HFFc6 (cell line): ENCODE data around the gene HACL1. TPM values are rescaled to one million over a fixed set of nuclear protein-coding genes. Genes with fewer than 3 reads are reported as not detected.
A peak's percentile ranks its signal among the peaks of the same experiment; 100 is the strongest.

Source experiments
- DNase-seq: peaks from one replicate; pipeline ENCODE4 v3.0.0-alpha.2; 2018
- H3K27ac Mint-ChIP-seq: 2 replicates; pipeline ENCODE4 v1.8.0; 2020; ENCODE audit warnings: mild to moderate bottlenecking, mixed read lengths
- H3K27me3 Mint-ChIP-seq: 2 replicates; pipeline ENCODE4 v1.8.0; 2021; ENCODE audit warnings: mild to moderate bottlenecking, moderate library complexity, mixed read lengths; ENCODE audit not compliant: insufficient read depth
- H3K36me3 Mint-ChIP-seq: 2 replicates; pipeline ENCODE4 v1.8.0; 2021; ENCODE audit warnings: low read depth, mixed read lengths
- H3K4me1 Mint-ChIP-seq: 2 replicates; pipeline ENCODE4 v1.8.0; 2020; ENCODE audit warnings: low read depth, mixed read lengths
- H3K4me3 Mint-ChIP-seq: 2 replicates; pipeline ENCODE4 v1.8.0; 2020; ENCODE audit warnings: mild to moderate bottlenecking, moderate library complexity, mixed read lengths
- H3K9me3 Mint-ChIP-seq: 2 replicates; pipeline ENCODE4 v1.8.0; 2020; ENCODE audit warnings: mild to moderate bottlenecking, mixed read lengths
- long read RNA-seq: library from polyadenylated mRNA; unstranded; transcript quantifications from one replicate; pipeline ENCODE4 v2.0.0, GENCODE V29; 2019
- total RNA-seq, 6 experiments: library from RNA; stranded (reverse); fragmentation: NEBNext Ultra II Directional; extraction: Animal tissue kit (Norgen Biotek cat#: 25700); gene quantifications; 2 replicates in 1 of 6; 3 replicates in 5 of 6; pipeline ENCODE4 v1.2.3, GENCODE V29; 2021
- TF ChIP-seq, protein P1 (sequence below): fragments of 200-600 bp; sonication (generic); IDR thresholded peaks from 2 replicates; pipeline ENCODE4 v1.5.0; 2021; ENCODE audit warnings: antibody characterized with exemption, mild to moderate bottlenecking

HACL1 gene
- 10 to 100 TPM; 18.6 to 21.8 (median 20.5) TPM for total RNA-seq
- long read RNA-seq, transcript HACL1-201 (17 exons, 2,266 nt): major isoform, 24 of 41 reads
- long read RNA-seq, partial matches to known transcripts: 4 of 41 reads
- long read RNA-seq, other reads (novel, unspliced or antisense): 7 of 41 reads

GRCh38 chr3:15601399-15602145, at the start of gene HACL1, which contains the start of gene BTD:
Gene HACL1 (minus strand): TSS chr3:15601569. CDS start chr3:15601463, 106 bp downstream.
Gene BTD (plus strand): TSS chr3:15601745. CDS start chr3:15635440, 33,695 bp downstream.
- TF ChIP-seq, protein P1, sequence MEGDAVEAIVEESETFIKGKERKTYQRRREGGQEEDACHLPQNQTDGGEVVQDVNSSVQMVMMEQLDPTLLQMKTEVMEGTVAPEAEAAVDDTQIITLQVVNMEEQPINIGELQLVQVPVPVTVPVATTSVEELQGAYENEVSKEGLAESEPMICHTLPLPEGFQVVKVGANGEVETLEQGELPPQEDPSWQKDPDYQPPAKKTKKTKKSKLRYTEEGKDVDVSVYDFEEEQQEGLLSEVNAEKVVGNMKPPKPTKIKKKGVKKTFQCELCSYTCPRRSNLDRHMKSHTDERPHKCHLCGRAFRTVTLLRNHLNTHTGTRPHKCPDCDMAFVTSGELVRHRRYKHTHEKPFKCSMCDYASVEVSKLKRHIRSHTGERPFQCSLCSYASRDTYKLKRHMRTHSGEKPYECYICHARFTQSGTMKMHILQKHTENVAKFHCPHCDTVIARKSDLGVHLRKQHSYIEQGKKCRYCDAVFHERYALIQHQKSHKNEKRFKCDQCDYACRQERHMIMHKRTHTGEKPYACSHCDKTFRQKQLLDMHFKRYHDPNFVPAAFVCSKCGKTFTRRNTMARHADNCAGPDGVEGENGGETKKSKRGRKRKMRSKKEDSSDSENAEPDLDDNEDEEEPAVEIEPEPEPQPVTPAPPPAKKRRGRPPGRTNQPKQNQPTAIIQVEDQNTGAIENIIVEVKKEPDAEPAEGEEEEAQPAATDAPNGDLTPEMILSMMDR: peak; percentile 57; the same call in 1 of the 2 replicates
- peak within 1 kb of the TSS; percentile 93 for H3K27ac Mint-ChIP-seq
- peak; percentile 99 for DNase-seq
- H3K9me3 Mint-ChIP-seq: no peaks in the 10 kb centered on the region
- peak within 1 kb of the TSS; percentile 99 for H3K4me3 Mint-ChIP-seq
- H3K27me3 Mint-ChIP-seq: peaks cover 4% of the 10 kb centered on the region; the same call in 1 of the 2 replicates
- peaks cover 17% of the 10 kb centered on the region for H3K36me3 Mint-ChIP-seq
- peaks cover 32% of the 10 kb centered on the region for H3K4me1 Mint-ChIP-seq

DNA sequence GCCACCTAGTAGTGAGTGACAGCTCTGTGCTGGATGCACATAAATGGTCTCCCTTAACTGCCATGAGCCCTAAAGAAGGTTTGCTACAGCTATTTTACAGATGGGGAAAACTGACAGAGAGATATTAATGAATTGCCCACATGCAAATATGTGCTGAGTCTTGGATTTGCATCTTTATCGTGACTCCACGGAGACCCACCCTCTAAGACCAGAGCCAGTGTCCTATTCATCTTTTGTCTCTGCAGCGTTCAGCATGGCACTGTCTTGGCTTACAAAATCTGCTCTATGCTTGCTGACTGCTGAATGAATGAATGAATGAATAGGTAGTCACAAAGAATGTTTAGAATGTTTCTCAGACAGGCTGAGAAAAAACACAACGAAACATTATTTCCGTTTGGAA, 48.5 kb upstream of the HACL1 start:
- H3K36me3 Mint-ChIP-seq: peaks cover 26% of the 10 kb centered on the region
- H3K4me3 Mint-ChIP-seq: no peak overlapping the region
- peaks cover 72% of the 10 kb centered on the region for H3K4me1 Mint-ChIP-seq
- TF ChIP-seq, protein P1: no peak
- DNase-seq: no peak
- no peak overlapping the region for H3K27ac Mint-ChIP-seq
- H3K9me3 Mint-ChIP-seq: peaks cover 3% of the 10 kb centered on the region
- no peaks in the 10 kb centered on the region; the same call in 1 of the 2 replicates for H3K27me3 Mint-ChIP-seq

DNA sequence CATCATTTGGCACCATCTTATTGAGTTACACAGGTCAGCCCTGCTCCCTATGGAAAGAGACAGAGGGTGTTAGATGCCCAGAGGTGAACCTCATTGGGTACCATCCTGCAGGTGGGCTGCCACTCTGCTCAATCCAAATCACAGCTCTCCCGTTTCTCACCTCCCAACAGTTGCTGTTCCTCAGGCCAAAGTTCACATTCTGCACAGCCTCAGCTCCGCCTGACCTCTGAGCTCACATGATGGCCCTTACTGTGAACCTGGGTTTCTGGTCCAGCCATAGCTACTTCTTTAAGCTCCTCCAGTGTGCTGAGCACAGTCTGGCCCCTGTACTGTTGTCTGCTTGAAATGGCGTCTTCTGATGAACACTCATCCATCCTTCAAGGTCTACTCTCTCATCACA, 48.0 kb upstream of the HACL1 start:
- Mint-ChIP-seq H3K36me3 (peaks cover 25% of the 10 kb centered on the region), H3K9me3 (no peaks in the 10 kb centered on the region), H3K27ac (peak overlapping the region; percentile 51), H3K4me1 (peaks cover 74% of the 10 kb centered on the region), H3K4me3 (no peak overlapping the region), H3K27me3 (no peaks in the 10 kb centered on the region; the same call in 1 of the 2 replicates)
- TF ChIP-seq, protein P1: no peak
- no peak for DNase-seq

DNA sequence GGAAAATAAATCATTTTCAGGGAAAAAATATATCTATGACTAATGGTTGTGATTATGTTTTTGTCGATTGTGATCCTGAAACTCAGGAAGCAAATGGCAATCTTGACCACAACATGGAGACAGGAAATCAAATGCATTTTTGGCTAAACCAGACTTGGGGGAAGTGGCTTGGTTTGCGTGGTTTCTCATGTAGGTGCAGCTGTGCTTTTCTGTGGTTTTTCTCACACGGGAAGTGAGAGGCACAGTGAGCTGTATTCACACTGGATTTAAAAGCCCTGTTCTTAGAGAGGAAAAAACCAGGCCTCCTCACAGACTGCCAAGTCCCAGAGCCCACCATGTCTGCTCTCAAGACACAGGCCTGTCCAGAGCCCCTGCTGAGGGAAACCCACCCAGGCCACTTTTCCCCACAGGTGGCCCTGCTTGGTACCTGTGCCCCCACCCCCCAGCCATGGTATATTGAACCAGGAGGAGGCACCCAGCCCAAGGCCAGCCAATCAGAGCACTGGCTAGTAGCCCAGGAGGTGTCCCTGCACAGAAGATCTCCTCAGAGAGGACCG, 46.3 kb upstream of the HACL1 start:
- H3K9me3 Mint-ChIP-seq: no peaks in the 10 kb centered on the region
- H3K4me3 Mint-ChIP-seq: peak overlapping the region; percentile 84
- TF ChIP-seq, protein P1: no peak
- H3K27ac Mint-ChIP-seq: peak overlapping the region; percentile 99
- no peaks in the 10 kb centered on the region; the same call in none of the 2 replicates for H3K27me3 Mint-ChIP-seq
- H3K36me3 Mint-ChIP-seq: peaks cover 29% of the 10 kb centered on the region
- DNase-seq: peak; percentile 87
- H3K4me1 Mint-ChIP-seq: peaks cover 58% of the 10 kb centered on the region

- Mint-ChIP-seq H3K27ac (peak overlapping the region; percentile 99), H3K9me3 (no peaks in the 10 kb centered on the region), H3K4me1 (peaks cover 58% of the 10 kb centered on the region), H3K36me3 (peaks cover 32% of the 10 kb centered on the region), H3K4me3 (peak overlapping the region; percentile 84), H3K27me3 (no peaks in the 10 kb centered on the region; the same call in none of the 2 replicates)
- TF ChIP-seq, protein P1: no peak
- DNase-seq: peak; percentile 97
Measured at GRCh38 chr3:15646851-15647511, 45.6 kb upstream of the HACL1 start.
